Suprapubic skin (tissue), 4 donors: ENCODE data around the gene PFKFB4. TPM values are rescaled to one million over a fixed set of nuclear protein-coding genes. Genes with fewer than 3 reads are reported as not detected.

ENCODE experiments used
- DNase-seq, 2 donors: peaks; one replicate each; pipeline ENCODE4 v3.0.0-alpha.2; 2019; ENCODE audit warnings: low spot score in 2 of 2
- H3K27ac ChIP-seq: fragments of 200-600 bp; sonication (generic); one replicate; pipeline ENCODE4 v1.5.1; 2019
- H3K27me3 ChIP-seq: fragments of 200-600 bp; sonication (generic); one replicate; pipeline ENCODE4 v1.5.1; 2019
- H3K36me3 ChIP-seq: fragments of 200-600 bp; sonication (generic); one replicate; pipeline ENCODE4 v1.5.1; 2019
- H3K4me1 ChIP-seq: fragments of 200-600 bp; sonication (generic); one replicate; pipeline ENCODE4 v1.5.1; 2019
- H3K4me3 ChIP-seq: fragments of 200-600 bp; sonication (generic); one replicate; pipeline ENCODE4 v1.5.1; 2019; ENCODE audit warnings: mild to moderate bottlenecking
- H3K9me3 ChIP-seq: fragments of 200-600 bp; sonication (generic); one replicate; pipeline ENCODE4 v1.5.1; 2019
- EP300 ChIP-seq: sonication (generic); formaldehyde crosslinking; IDR thresholded peaks from one replicate; pipeline ENCODE4 v1.6.1; 2017; ENCODE audit warnings: antibody characterized with exemption
- POLR2A ChIP-seq, 2 donors: fragments of 450-650 bp; IDR thresholded peaks; one replicate each; pipeline ENCODE4 v1.6.1; 2017; ENCODE audit warnings: antibody characterized with exemption in 2 of 2, mild to moderate bottlenecking in 2 of 2, moderate library complexity in 2 of 2
- POLR2AphosphoS5 ChIP-seq, 3 donors: sonication (generic); formaldehyde crosslinking; IDR thresholded peaks; one replicate each; pipeline ENCODE4 v1.6.1; 2017; ENCODE audit warnings: antibody characterized with exemption in 3 of 3
- WGBS: methylation state at CpG from one replicate; pipeline ENCODE4 v1.1.5; 2018; 5-methylcytosine and 5-hydroxymethylcytosine counted together
- total RNA-seq, 4 donors: library from RNA; depleted of rRNA; stranded (reverse); fragments of >200 nt; gene quantifications; one replicate each; pipeline ENCODE4 v1.1.0, GENCODE V29; 2016
- TF ChIP-seq, protein P1 (sequence below), 2 donors: fragments of 200-600 bp in 1 of 2; fragments of 450-650 bp in 1 of 2; sonication (generic) in 1 of 2; IDR thresholded peaks; one replicate each; pipeline ENCODE4 v1.5.1; 2016 to 2019; ENCODE audit warnings: antibody characterized with exemption in 2 of 2, mild to moderate bottlenecking in 1 of 2, moderate library complexity in 1 of 2

Gene PFKFB4
- total RNA-seq, 4 donors from 2014 or later: 3.6 to 12.7 (median 8.3) TPM

- Histone ChIP-seq H3K27me3 (no peaks in the 10 kb centered on the region), H3K9me3 (no peaks in the 10 kb centered on the region), H3K4me1 (peaks cover 5% of the 10 kb centered on the region), H3K27ac (no peak overlapping the region), H3K4me3 (no peak overlapping the region), H3K36me3 (peaks cover 4% of the 10 kb centered on the region)
- TF ChIP-seq POLR2A (IDR thresholded peaks at IDR 0.05): no peak
- no peak for TF ChIP-seq POLR2AphosphoS5 (IDR thresholded peaks at IDR 0.05)
- TF ChIP-seq, protein P1, sequence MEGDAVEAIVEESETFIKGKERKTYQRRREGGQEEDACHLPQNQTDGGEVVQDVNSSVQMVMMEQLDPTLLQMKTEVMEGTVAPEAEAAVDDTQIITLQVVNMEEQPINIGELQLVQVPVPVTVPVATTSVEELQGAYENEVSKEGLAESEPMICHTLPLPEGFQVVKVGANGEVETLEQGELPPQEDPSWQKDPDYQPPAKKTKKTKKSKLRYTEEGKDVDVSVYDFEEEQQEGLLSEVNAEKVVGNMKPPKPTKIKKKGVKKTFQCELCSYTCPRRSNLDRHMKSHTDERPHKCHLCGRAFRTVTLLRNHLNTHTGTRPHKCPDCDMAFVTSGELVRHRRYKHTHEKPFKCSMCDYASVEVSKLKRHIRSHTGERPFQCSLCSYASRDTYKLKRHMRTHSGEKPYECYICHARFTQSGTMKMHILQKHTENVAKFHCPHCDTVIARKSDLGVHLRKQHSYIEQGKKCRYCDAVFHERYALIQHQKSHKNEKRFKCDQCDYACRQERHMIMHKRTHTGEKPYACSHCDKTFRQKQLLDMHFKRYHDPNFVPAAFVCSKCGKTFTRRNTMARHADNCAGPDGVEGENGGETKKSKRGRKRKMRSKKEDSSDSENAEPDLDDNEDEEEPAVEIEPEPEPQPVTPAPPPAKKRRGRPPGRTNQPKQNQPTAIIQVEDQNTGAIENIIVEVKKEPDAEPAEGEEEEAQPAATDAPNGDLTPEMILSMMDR (IDR thresholded peaks at IDR 0.05): no peak
- TF ChIP-seq EP300: no peak
- no peak for DNase-seq
- WGBS: 95% methylated on average over 3 of the region's 6 CpGs
These were observed 38.5 kb downstream of the PFKFB4 start for GRCh38 chr3:48518069-48518468.

GRCh38 chr3:48516571-48516970 is 40.0 kb downstream of the PFKFB4 start:
- no peaks in the 10 kb centered on the region for H3K27me3 ChIP-seq
- peaks cover 5% of the 10 kb centered on the region for H3K4me1 ChIP-seq
- no peak for DNase-seq
- WGBS: 41% methylated on average over 6 of the region's 8 CpGs
- TF ChIP-seq POLR2A (IDR thresholded peaks at IDR 0.05): no peak
- TF ChIP-seq POLR2AphosphoS5 (IDR thresholded peaks at IDR 0.05): no peak
- TF ChIP-seq, protein P1 (IDR thresholded peaks at IDR 0.05): no peak
- TF ChIP-seq EP300: no peak
- no peaks in the 10 kb centered on the region for H3K9me3 ChIP-seq
- H3K27ac ChIP-seq: no peak overlapping the region
- H3K4me3 ChIP-seq: no peak overlapping the region
- H3K36me3 ChIP-seq: peaks cover 4% of the 10 kb centered on the region

GRCh38 chr3:48514431-48515227 is 42.0 kb downstream of the PFKFB4 start:
- TF ChIP-seq EP300: no peak
- no peak for TF ChIP-seq POLR2AphosphoS5 (IDR thresholded peaks at IDR 0.05)
- TF ChIP-seq, protein P1 (IDR thresholded peaks at IDR 0.05): no peak
- no peak for TF ChIP-seq POLR2A (IDR thresholded peaks at IDR 0.05)
- Histone ChIP-seq H3K27me3 (no peaks in the 10 kb centered on the region), H3K4me3 (no peak overlapping the region), H3K9me3 (no peaks in the 10 kb centered on the region), H3K4me1 (peaks cover 5% of the 10 kb centered on the region), H3K27ac (no peak overlapping the region), H3K36me3 (peaks cover 4% of the 10 kb centered on the region)
- no peak for DNase-seq
- 83% methylated on average over 8 of the region's 8 CpGs for WGBS

DNA sequence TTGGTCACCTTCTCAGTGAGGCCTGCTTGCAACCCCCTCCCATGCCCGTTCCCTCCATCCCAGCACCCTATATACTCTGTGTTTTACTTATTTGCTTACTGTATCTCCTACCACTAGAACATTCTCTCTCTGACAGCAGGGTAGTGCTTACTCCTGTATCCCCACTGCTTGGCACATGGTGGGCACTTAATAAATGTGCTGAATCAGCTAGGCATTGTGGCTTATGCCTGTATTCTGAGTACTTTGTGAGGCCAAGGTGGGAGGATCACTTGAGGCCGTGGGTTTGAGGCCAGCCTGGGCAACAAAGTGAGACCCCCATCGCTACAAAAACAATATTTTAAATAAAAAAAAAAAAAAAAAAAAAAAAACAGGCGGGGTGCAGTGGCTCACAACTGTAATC is 45.1 kb downstream of the PFKFB4 start:
- H3K27ac ChIP-seq: no peak overlapping the region
- DNase-seq: no peak
- H3K27me3 ChIP-seq: no peaks in the 10 kb centered on the region
- WGBS: 93% methylated on average over 4 of the region's 4 CpGs
- H3K4me3 ChIP-seq: no peak overlapping the region
- no peak for TF ChIP-seq POLR2A (IDR thresholded peaks at IDR 0.05)
- H3K36me3 ChIP-seq: no peaks in the 10 kb centered on the region
- H3K9me3 ChIP-seq: no peaks in the 10 kb centered on the region
- peaks cover 17% of the 10 kb centered on the region for H3K4me1 ChIP-seq

DNA sequence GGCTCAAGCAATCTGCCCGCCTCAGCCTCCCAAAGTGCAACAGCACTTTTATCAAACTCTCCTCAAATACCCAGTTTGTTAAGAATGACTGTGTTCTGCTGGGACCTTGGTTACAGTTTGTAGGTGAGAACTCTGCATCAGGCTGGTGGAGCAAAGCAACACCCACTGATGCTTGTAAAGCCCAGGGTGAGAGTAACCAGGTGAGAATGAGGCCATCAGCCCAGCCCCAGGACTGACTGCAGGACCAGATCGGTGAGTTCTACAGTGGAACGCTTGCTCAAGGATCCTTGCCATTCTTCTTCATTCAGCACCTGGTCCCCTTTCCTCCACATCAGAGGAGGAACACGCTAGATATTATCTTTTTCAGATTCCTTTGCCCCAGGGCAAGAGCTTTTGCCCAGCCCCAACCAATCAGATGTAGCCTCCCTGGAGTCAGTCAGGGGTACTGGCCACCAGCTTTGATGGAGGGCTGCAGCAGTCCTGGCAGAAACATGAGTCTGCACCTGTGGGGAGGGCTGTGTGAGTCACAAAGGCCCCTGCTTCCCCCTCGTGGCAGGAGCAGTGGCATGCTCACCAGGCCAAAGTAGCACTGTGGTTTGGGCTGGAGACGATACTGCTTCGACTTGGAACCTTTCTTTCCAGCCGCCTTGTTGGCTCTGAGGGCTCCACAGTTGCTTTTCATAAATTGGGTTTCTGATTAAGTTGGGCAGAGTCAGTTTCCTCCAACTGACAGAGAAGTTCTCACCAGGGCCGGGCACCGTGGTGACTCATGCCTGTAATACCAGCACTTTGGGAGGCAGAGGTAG is 49.1 kb downstream of the PFKFB4 start:
- WGBS: 36% methylated on average over 10 of the region's 10 CpGs
- peak in 1 of 2 donors; percentile 58 for DNase-seq
- Histone ChIP-seq H3K4me3 (no peak overlapping the region), H3K36me3 (no peaks in the 10 kb centered on the region), H3K9me3 (no peaks in the 10 kb centered on the region), H3K27me3 (no peaks in the 10 kb centered on the region), H3K27ac (peak overlapping the region; percentile 44), H3K4me1 (peaks cover 43% of the 10 kb centered on the region)
- TF ChIP-seq POLR2A (IDR thresholded peaks at IDR 0.05) (no peak), POLR2AphosphoS5 (IDR thresholded peaks at IDR 0.05) (no peak)
- TF ChIP-seq, protein P1 (IDR thresholded peaks at IDR 0.05): peak; percentile 25 to 35
